Measurements from ENCODE around the gene GABRB3.

The GABRB3 gene

DNA sequence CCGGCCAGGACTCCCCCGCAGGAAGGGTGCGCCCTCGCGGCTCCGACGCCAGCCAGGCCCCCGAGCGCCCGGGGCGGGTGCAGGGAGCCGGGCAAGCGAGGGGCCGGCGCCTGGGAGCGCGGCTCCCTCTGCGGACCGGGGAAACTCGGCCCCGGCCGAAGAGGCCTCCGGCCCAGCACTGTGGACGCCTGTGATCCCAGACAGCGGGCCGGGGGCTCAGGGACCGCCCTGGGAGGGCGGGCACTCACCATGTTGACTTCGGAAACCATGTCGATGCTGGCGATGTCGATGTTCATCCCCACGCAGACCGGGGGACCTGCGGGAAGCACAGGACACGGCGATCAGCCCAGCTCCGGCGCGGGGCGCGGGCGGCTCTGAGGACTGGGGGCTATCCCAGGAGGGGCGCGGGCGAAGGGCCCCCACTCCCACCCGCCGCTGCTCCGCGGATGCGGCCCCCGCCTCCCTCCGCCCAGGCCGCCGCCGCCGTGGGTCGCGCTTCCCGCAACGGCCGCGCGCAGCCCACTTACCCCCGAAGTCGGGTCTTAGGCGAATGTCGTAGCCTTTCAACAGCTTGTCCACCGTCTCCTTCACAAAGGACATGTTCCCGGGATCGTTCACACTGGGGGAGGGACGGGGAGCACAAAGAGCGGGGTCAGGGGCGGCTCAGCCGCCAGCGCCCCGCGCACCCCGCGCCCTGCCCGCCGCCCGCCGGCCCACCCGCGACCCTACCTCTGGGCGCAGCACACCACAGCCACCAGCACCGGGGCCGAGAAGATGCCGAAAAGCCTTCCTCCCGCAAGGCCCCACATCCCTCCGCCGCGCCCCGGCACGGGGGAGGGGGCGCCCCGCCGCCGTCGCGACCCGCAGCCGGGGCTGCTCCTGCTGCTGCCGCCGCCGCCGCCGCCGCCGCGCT is at the start of gene GABRB3:
GABRB3 (minus strand) TSS at position 913 of the 913 bp plus-strand sequence.
- H3K27ac ChIP-seq = no peak within 1 kb of the TSS
- TF ChIP-seq, protein P1, sequence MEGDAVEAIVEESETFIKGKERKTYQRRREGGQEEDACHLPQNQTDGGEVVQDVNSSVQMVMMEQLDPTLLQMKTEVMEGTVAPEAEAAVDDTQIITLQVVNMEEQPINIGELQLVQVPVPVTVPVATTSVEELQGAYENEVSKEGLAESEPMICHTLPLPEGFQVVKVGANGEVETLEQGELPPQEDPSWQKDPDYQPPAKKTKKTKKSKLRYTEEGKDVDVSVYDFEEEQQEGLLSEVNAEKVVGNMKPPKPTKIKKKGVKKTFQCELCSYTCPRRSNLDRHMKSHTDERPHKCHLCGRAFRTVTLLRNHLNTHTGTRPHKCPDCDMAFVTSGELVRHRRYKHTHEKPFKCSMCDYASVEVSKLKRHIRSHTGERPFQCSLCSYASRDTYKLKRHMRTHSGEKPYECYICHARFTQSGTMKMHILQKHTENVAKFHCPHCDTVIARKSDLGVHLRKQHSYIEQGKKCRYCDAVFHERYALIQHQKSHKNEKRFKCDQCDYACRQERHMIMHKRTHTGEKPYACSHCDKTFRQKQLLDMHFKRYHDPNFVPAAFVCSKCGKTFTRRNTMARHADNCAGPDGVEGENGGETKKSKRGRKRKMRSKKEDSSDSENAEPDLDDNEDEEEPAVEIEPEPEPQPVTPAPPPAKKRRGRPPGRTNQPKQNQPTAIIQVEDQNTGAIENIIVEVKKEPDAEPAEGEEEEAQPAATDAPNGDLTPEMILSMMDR (IDR thresholded peaks at IDR 0.05) = no peak
- TF ChIP-seq ZFX (IDR thresholded peaks at IDR 0.05; ENCODE audit: borderline replicate concordance) = no peak

DNA sequence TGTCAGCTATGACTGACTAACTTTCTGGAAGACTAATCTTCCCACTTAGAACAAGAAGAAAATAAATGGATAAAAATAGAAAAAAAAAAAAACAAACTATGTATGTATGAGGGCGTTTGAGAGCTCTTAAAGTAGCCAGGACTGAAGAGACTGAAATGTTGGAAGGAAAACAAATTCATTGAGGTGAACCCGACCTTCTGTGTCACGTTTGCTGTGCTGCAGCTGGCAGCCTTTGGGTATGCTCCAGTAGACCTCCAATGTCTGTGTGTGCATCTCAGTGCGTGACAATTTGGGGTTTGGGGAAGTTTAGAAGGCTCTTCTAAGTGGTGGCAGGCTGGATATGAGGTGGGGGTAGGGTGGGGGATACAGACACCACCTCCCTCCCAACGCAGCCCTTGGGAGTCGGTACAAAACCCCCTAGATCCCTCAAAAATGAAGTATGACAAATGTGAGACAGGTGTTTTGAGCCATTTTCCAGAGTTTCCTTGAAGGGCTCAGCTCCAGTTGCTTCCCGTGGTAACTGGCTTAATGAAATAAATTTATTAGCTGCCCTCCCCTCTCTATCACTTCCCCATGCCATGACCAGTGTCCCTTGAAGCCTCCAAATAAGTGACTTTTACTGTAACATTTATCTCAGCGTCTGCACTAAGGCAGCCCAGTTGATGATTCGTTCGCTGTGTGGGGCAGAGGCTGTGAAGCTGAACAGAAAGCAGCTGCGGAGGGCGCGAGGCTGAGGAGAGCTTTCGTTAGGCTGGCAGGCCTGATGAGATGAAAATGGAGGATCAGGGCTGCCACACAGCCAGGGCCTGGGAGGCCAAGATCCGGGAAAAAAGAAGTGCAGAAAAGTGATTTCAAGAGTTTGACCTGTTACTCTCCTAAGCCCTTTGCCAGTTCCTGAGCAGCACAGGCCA is 34.9 kb upstream of the GABRB3 start:
- H3K27ac ChIP-seq = no peak overlapping the region
- TF ChIP-seq, protein P1 (IDR thresholded peaks at IDR 0.05) = no peak
- no peak for TF ChIP-seq ZFX (IDR thresholded peaks at IDR 0.05; ENCODE audit: borderline replicate concordance)

- H3K27ac ChIP-seq = no peak overlapping the region
- TF ChIP-seq, protein P1 (IDR thresholded peaks at IDR 0.05) = no peak
- TF ChIP-seq ZFX (IDR thresholded peaks at IDR 0.05; ENCODE audit: borderline replicate concordance) = no peak
These were observed 33.7 kb upstream of the GABRB3 start for GRCh38 chr15:26806574-26806973.

DNA sequence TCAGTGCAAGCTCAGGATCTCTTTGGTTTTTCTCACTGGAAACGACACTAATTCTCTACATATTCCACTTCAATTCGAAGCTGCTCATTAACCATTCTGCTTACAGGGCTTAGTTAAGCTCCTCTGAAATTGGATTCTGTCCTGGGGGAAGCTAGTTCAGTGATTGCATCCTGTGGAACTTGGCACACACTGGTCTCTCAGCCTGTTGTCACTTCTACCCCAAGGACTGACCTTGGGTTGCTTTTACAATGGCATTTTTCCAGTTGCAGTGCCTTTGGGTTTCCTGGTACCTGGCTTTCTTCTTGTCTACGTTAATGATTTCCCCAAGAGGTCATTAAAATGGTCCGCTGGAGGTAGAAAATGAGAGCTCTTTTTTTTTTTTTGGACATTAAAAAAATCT is 33.3 kb upstream of the GABRB3 start:
- no peak overlapping the region for H3K27ac ChIP-seq
- TF ChIP-seq, protein P1 (IDR thresholded peaks at IDR 0.05) = no peak
- TF ChIP-seq ZFX (IDR thresholded peaks at IDR 0.05; ENCODE audit: borderline replicate concordance) = no peak

- H3K27ac ChIP-seq = no peak overlapping the region
- TF ChIP-seq ZFX (IDR thresholded peaks at IDR 0.05; ENCODE audit: borderline replicate concordance) = no peak
- TF ChIP-seq, protein P1 (IDR thresholded peaks at IDR 0.05) = no peak
These were observed 32.6 kb upstream of the GABRB3 start for GRCh38 chr15:26805470-26805869.

DNA sequence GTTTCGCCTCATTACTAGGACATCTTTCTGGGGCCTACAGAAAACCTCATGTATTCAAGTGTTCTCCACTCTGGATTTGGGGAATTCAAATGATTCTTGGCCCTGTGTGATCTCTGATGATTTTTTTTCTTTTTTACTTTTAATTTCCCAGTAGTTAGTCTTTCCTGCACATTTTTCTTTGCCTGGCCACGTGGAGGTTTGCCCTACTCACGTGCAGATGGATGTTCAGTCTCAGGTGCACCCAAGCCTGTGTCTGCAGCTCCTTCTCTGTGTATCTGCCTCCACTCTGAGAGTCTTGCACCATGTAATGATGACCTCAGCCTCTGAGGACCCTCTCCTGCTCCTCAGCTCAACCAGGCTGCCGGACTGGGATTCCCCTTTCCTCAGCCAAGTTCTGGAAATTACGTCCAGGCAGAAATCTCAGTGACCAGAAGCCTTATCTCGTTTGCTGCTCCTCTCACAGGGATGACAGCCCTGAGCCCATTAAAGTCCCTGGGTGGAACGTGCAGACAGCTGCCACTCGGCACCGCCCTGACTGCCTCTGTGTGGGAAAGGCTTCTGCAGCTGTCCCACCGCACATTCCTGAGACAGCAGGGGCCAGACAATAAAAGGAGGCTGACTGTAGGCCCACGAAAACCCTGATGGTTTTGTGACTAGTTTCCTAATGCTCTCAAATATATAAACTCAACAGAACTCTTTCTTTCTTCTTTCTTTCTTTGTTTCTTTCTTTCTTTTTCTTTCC is 31.4 kb upstream of the GABRB3 start:
- TF ChIP-seq ZFX (IDR thresholded peaks at IDR 0.05; ENCODE audit: borderline replicate concordance) = no peak
- TF ChIP-seq, protein P1 (IDR thresholded peaks at IDR 0.05) = no peak
- no peak overlapping the region for H3K27ac ChIP-seq

Data from 22Rv1 (cell line).